ENCODE results near the gene BMERB1.

DNA sequence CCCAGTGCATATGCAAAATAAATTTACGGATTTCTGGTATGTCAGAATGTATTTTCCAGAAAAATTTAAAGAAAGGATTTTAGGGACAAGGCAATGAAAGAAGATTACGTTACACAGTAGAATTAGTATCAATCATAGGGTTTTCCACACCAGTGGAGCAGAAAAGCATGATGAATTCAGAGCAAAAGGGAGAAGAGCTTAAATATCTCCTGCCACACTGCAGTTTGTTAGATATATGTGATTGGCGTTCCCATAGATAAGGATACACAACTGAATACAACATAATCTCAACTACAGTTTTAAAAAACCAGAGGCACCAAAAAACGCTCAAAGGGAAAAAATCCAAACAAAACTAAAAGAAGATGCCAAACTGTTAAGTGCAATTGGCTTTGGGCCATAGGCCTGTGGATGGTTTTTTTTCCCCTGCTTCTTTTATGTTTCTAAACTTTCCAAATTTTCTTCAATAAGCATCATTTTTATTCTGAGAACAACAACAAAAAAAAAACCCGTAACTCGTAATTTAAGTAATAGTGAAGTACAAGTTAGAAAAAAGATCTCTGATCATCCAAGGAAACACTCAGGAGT is 186.3 kb downstream of the BMERB1 start:
- TF ChIP-seq, protein P1, sequence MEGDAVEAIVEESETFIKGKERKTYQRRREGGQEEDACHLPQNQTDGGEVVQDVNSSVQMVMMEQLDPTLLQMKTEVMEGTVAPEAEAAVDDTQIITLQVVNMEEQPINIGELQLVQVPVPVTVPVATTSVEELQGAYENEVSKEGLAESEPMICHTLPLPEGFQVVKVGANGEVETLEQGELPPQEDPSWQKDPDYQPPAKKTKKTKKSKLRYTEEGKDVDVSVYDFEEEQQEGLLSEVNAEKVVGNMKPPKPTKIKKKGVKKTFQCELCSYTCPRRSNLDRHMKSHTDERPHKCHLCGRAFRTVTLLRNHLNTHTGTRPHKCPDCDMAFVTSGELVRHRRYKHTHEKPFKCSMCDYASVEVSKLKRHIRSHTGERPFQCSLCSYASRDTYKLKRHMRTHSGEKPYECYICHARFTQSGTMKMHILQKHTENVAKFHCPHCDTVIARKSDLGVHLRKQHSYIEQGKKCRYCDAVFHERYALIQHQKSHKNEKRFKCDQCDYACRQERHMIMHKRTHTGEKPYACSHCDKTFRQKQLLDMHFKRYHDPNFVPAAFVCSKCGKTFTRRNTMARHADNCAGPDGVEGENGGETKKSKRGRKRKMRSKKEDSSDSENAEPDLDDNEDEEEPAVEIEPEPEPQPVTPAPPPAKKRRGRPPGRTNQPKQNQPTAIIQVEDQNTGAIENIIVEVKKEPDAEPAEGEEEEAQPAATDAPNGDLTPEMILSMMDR (IDR thresholded peaks at IDR 0.05), result no peak
- TF ChIP-seq POLR2A (IDR thresholded peaks at IDR 0.05; ENCODE audit: low read depth) (no peak), POLR2AphosphoS5 (IDR thresholded peaks at IDR 0.05) (no peak)
